PFSK-1 (cell line): ENCODE data around the gene BST2.

Experiments used
- POLR2AphosphoS5 ChIP-seq: IDR thresholded peaks from 2 replicates; pipeline ENCODE4 v1.6.1; 2012; ENCODE audit warnings: low read depth, mild to moderate bottlenecking, control low read depth, low read length, moderate library complexity
- REST ChIP-seq, 2 experiments: IDR thresholded peaks; 2 replicates each; pipeline versions ENCODE4 v1.6.1 to v1.8.0; 2011 to 2012; ENCODE audit warnings: low read depth in 2 of 2, low read length in 2 of 2, control low read depth in 1 of 2, inconsistent platforms in 1 of 2, mild to moderate bottlenecking in 1 of 2, moderate library complexity in 1 of 2; ENCODE audit not compliant: insufficient read depth in 1 of 2
- SIN3A ChIP-seq: IDR thresholded peaks from 2 replicates; pipeline ENCODE4 v1.6.1; 2012; ENCODE audit warnings: mild to moderate bottlenecking, low read length, moderate library complexity, borderline replicate concordance; ENCODE audit not compliant: insufficient read depth
- TAF1 ChIP-seq: IDR thresholded peaks from 2 replicates; pipeline ENCODE4 v1.6.1; 2012; ENCODE audit warnings: low read length, control low read depth, borderline replicate concordance; ENCODE audit not compliant: insufficient read depth

GRCh38 chr19:17365361-17365760 lies 40.1 kb downstream of the BST2 start:
- TF ChIP-seq POLR2AphosphoS5 (no peak), SIN3A (no peak), REST (IDR thresholded peaks at IDR 0.05; ENCODE audit: insufficient read depth in 1 of 2, low read depth in 2 of 2, low read length in 2 of 2) (no peak), TAF1 (no peak)
